AG09319 (cell line): ENCODE data around the gene LRRC8D.
"Not testable (repeated sequence)": the region's sequence is repeated elsewhere in the genome, so short reads cannot be mapped to it uniquely, and the experiment has no call there.

Experiments used
- DNase-seq: peaks from one replicate; pipeline ENCODE4 v3.0.0-alpha.2; 2010; ENCODE audit warnings: low read depth; ENCODE audit errors: extremely low read depth
- TF ChIP-seq, protein P1 (sequence below): IDR thresholded peaks from 2 replicates; pipeline ENCODE4 v1.5.1; 2011; ENCODE audit warnings: low read depth, mild to moderate bottlenecking, inconsistent platforms, low read length, moderate library complexity

The LRRC8D gene

DNA sequence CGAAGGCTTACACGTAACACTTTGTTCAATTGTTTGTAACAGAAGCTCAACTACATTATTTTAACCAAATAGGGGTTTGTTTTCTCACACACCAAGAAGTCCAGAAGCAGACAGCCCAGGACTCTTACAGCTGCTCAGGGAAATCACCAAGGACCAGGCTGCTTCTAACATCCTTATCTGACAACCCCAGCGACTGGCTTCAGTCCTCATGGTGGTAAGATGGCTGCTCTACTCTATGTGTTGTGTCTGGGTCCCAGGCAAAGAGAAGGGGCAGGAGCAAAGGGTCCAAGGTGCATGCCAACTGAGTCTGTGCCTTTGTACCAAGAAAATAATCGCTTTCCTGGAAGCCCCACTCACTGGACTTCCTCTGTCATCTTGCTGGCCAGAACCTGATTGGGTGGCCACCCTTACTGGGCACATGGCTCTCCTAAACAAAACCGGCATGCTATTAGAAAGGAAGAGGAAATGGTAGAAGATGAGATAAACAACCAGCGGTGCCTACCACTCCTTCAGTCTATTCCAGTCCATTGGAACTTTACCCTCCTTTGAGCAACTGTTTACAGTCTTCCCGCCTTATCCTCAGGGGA, 34.1 kb upstream of the LRRC8D start:
- DNase-seq: no peak
- TF ChIP-seq, protein P1, sequence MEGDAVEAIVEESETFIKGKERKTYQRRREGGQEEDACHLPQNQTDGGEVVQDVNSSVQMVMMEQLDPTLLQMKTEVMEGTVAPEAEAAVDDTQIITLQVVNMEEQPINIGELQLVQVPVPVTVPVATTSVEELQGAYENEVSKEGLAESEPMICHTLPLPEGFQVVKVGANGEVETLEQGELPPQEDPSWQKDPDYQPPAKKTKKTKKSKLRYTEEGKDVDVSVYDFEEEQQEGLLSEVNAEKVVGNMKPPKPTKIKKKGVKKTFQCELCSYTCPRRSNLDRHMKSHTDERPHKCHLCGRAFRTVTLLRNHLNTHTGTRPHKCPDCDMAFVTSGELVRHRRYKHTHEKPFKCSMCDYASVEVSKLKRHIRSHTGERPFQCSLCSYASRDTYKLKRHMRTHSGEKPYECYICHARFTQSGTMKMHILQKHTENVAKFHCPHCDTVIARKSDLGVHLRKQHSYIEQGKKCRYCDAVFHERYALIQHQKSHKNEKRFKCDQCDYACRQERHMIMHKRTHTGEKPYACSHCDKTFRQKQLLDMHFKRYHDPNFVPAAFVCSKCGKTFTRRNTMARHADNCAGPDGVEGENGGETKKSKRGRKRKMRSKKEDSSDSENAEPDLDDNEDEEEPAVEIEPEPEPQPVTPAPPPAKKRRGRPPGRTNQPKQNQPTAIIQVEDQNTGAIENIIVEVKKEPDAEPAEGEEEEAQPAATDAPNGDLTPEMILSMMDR: no peak

DNA sequence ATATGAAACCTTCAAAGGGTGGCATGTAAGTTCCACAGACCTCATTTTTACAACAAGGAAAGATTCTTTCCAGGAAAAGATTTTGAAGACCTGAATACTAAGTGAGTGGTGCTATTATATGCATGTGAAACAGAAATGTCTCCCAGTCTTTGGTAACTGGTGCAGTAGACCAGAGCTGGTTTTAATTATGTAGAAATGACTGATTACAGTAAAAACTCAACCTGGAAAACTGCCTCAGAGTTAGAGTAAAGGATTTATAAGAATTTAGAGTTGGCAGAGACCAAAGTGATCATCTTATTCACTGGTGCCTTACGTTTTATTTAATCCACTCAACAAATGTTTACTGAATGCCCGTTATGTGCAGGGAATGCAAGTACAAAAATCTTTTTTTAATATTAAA, 30.2 kb upstream of the LRRC8D start:
- peak; percentile 43 for DNase-seq
- TF ChIP-seq, protein P1: no peak

DNA sequence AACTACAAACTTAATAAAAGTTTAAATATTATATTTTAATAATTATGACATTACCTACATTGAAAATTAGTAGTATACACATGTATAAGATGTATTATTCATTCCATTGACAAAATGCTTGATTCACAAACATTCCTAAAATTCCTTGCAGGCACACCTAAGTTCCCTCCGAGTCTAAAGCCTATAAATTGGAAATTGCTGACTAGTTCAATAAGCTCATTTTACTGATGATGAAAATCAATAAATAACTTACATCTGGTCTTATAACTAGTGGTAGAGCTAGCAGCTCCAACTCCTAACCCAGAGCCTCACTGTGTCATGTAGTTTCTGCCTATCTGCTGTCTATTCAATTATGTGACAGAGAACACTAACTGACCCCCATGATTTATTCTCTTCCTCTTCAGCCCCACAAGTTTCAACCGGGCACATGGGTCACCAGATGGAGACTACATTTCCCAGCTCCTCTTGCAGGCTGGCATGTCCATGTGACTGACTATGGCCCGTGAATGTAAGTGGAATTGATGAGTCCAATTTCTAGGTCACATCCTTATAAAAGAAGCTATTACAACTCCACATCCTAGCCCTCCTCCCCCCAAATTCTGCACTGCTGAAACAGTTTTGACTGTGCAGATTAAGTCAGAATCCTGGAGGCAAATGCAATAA, 29.6 kb upstream of the LRRC8D start:
- DNase-seq: no peak
- TF ChIP-seq, protein P1: no peak

DNA sequence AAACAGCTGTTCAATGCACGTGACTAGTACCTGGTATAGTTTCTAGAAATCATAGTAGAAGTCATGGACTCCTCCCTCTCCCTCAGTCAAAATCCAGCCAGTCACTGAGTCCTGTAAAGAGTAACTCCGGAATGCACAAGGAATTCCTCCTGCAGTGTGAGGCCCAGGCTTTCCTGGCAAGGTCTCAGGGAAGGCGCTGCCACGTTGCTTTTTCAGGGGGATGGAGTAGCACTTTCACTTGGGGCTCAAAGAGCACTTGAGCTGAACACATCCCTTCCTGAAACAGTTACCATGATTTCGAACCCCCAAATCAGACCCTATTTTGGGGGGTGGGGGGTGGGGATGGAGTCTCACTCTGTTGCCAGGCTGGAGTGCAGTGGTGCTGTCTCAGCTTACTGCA, 26.4 kb upstream of the LRRC8D start:
- DNase-seq: no peak
- TF ChIP-seq, protein P1: no peak

DNA sequence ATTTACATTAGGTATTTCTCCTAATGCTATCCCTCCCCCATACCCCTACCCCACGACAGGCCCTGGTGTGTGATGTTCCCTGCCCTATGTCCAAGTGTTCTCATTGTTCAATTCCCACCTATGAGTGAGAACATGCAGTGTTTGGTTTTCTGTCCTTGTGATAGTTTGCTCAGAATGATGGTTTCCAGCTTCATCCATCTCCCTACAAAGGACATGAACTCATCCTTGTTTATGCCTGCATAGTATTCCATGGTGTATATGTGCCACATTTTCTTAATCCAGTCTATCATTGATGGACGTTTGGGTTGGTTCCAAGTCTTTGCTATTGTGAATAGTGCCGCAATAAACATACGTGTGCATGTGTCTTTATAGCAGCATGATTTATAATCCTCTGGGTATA, 25.3 kb upstream of the LRRC8D start:
- DNase-seq: not testable (repeated sequence)

DNA sequence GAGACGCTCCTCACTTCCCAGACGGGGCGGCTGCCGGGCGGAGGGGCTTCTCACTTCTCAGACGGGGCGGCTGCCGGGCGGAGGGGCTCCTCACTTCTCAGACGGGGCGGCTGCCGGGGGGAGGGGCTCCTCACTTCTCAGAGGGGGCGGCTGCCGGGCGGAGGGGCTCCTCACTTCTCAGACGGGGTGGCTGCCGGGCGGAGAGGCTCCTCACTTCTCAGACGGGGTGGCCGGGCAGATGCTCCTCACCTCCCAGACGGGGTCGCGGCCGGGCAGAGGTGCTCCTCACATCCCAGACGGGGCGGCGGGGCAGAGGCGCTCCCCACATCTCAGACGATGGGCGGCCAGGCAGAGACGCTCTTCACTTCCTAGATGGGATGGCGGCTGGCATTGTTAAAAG, 23.0 kb upstream of the LRRC8D start:
- not testable (repeated sequence) for DNase-seq

DNA sequence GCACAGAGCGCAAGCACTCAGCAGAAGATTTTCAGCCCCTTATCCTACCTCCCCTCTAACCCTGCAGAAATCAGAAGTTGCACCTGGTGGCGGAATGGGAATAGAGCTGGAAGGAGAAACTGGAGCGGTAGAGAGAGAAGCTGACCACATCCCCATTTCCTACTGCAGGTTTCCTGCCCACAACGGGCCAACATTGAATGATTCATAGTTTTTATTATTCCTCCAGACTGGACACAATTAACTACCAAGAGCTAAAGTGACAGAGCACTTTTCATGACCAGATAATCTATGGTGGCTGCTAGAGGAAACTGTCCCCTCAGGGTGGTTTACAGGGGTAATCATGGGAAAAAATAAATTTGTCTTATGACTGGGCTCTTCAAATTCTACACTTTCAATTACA, 21.3 kb upstream of the LRRC8D start:
- DNase-seq: no peak
- TF ChIP-seq, protein P1: no peak

DNA sequence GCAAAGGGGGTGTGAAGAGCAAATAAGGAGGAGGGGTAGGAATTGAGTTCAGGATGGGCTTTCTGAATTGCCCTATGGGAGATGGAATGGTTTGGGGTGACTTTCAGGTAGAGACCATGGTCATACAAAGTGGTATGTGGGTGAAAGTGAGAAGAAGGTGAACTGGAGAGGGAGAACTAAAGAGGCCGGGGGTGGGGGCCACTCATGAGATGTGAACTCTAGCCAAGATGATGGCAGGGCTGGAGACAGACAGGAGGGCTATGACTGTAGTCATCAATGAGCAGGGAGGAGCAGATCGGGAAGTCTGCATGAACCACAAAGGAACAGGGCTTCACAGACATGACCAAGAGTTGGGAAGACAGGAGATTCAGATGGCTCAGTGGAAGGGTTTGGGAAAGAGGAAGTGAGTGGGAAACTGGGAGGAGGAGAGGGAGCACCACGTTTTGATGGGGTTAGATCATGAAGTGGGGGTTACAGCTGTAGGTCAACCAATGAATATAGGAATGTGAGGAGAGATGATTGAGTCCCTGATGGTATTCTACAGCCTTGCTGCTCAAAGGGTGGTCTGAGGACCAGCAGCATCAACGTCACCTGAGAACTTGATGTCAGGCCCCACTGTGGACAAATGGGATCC, 20.7 kb upstream of the LRRC8D start:
- DNase-seq: no peak
- TF ChIP-seq, protein P1: no peak
